Neural cell (in vitro differentiated cells): Measurements from ENCODE around the gene RBM5.

Experiments used
- CTCF ChIP-seq: fragments of 450-650 bp; IDR thresholded peaks from 2 replicates; pipeline ENCODE4 v1.5.1; 2014; ENCODE audit warnings: antibody characterized with exemption, mild to moderate bottlenecking, moderate library complexity; ENCODE audit not compliant: poor library complexity, severe bottlenecking
- EZH2 ChIP-seq: fragments of 200-600, 300-800 bp; shearing (Covaris generic), sonication (generic); IDR thresholded peaks from 2 replicates; pipeline ENCODE4 v1.6.1; 2014; ENCODE audit warnings: antibody characterized with exemption, low read length, borderline replicate concordance, mild to moderate bottlenecking; ENCODE audit not compliant: insufficient read depth, poor library complexity, severe bottlenecking

- TF ChIP-seq EZH2: no peak
- peak; percentile 56 for TF ChIP-seq CTCF
Measured at GRCh38 chr3:50154840-50155490, 66.2 kb downstream of the RBM5 start, which contains the start of gene SEMA3F.
